GM12801 (cell line): ENCODE data around the gene DDHD1.

Experiments
- CTCF ChIP-seq: IDR thresholded peaks from one replicate; pipeline ENCODE4 v1.5.1; 2011; ENCODE audit warnings: control low read depth; ENCODE audit not compliant: insufficient read length; ENCODE audit errors: extremely low read depth

Gene DDHD1

GRCh38 chr14:53004976-53005375 lies 148.1 kb downstream of the DDHD1 start:
- TF ChIP-seq CTCF = no peak

GRCh38 chr14:53003776-53004175 lies 149.3 kb downstream of the DDHD1 start:
- no peak for TF ChIP-seq CTCF

DNA sequence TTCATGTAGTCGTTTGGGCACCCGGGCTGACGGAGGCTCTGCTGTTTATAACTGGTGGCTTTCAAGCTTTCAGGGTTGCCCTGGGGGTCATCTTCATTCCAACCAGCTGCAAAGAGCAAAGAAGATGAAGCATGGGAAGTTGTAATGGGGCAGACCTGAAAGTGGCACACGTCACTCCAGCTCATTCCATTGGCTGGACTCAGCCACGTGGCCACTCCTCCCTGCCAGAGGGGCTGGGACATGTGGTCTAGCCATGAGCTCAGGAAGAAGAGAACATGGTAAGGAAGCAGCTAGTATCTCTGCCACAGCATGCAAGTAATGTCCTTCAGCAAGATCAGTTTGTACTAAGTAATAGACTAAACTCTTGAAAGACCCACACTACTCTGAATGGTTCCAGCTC lies 150.5 kb downstream of the DDHD1 start:
- no peak for TF ChIP-seq CTCF

GRCh38 chr14:53001787-53002378 lies 151.2 kb downstream of the DDHD1 start:
- TF ChIP-seq CTCF = no peak

GRCh38 chr14:52998376-52999015 lies 154.6 kb downstream of the DDHD1 start:
- TF ChIP-seq CTCF = no peak

GRCh38 chr14:52996493-52996892 lies 156.6 kb downstream of the DDHD1 start:
- no peak for TF ChIP-seq CTCF

DNA sequence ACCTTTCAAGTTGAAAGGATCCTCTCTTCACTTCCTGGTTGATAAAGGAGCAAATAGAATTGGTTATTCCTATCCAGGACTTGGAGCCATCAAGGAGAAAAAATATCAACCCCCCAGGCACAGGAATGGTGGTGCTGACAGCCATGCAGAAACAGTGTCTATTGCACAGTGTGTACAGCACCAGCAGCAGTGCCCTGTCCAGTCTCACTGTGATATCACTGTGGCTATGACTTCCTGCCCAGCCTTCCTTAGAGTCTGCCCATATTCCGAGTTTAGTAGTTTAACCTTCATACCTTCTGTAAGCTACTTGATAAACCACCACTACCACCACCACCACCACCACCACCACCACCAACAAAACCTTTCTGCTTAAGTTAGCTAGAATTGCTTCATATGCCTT lies 157.1 kb downstream of the DDHD1 start:
- TF ChIP-seq CTCF = no peak
